ENCODE data around the gene MTOR.

- TF ChIP-seq CTCF (IDR thresholded peaks at IDR 0.05): no peak
- TF ChIP-seq EP300 (IDR thresholded peaks at IDR 0.05): no peak
- TF ChIP-seq POLR2A (IDR thresholded peaks at IDR 0.05): no peak
Observed at GRCh38 chr1:11252538-11252937, 9.8 kb downstream of the MTOR start.

Measured in ovary (tissue), 3 donors.